HepG2 (cell line): Measurements from ENCODE around the gene C4orf46. TPM values are rescaled to one million over a fixed set of nuclear protein-coding genes. Genes with fewer than 3 reads are reported as not detected.
"Not testable (repeated sequence)": the region's sequence is repeated elsewhere in the genome, so short reads cannot be mapped to it uniquely, and the experiment has no call there.

ENCODE experiments used
- ATAC-seq: fragments of 200-7000 bp; cut with Tn5 transposase; 3 replicates; pipeline ENCODE4 v1.9.1; 2020; ENCODE audit warnings: mild to moderate bottlenecking, moderate library complexity
- BruUV-seq: library from RNA; stranded (reverse); fragments of 400-500 nt; replicated peaks from 2 replicates; lab custom pipeline; 2021; lab: Mats Ljungman, UMichigan
- CTCF ChIA-PET: fragments of 300-600 bp; formaldehyde crosslinking; extraction: SDS; loops from one replicate; lab custom pipeline; 2021; ENCODE audit warnings: low total read pairs, inconsistent platforms, low intra/inter-chr PET ratio; lab: Yijun Ruan, JAX
- POLR2A ChIA-PET: fragments of 350-600 bp; sonication (Branson Sonifier 250); formaldehyde crosslinking; loops from one replicate; lab custom pipeline; 2020; ENCODE audit warnings: antibody characterized with exemption, inconsistent platforms; lab: Yijun Ruan, JAX
- DNase-seq: peaks from one replicate; pipeline ENCODE4 v3.0.0-alpha.2; 2015; ENCODE audit warnings: low spot score
- FAIRE-seq: peaks from 3 replicates; lab custom pipeline; 2011; peaks lifted over from hg19 to GRCh38; lab: Jason Lieb, UNC
- H2AFZ ChIP-seq: one replicate; pipeline ENCODE4 v1.6.1; 2011; ENCODE audit warnings: low read length, inconsistent platforms
- H3K27ac ChIP-seq: fragments of 300-600 bp; 3 replicates; pipeline ENCODE4 v1.8.0; 2011; ENCODE audit warnings: mixed run types, mild to moderate bottlenecking, mixed read lengths, low read length, inconsistent platforms; ENCODE audit not compliant: insufficient read depth; ENCODE audit errors: extremely low read length
- H3K27me3 ChIP-seq, 2 experiments: fragments of 200-600 bp in 1 of 2; 2 replicates in 1 of 2; 3 replicates in 1 of 2; pipeline versions ENCODE4 v1.6.0 to v1.8.0; 2011; ENCODE audit warnings: low read length in 2 of 2, mild to moderate bottlenecking in 2 of 2, moderate library complexity in 2 of 2, inconsistent platforms in 1 of 2; ENCODE audit not compliant: insufficient read depth in 2 of 2, control insufficient read depth in 1 of 2
- H3K36me3 ChIP-seq, 2 experiments: fragments of 200-600 bp in 1 of 2; replicated peaks in 1 of 2; 2 replicates in 1 of 2; 3 replicates in 1 of 2; pipeline versions ENCODE4 v1.5.1 to v1.8.0; 2011; ENCODE audit warnings: low read length in 2 of 2, inconsistent platforms in 1 of 2; ENCODE audit not compliant: insufficient read depth in 2 of 2, control insufficient read depth in 1 of 2
- H3K4me1 ChIP-seq: 2 replicates; pipeline ENCODE4 v1.5.1; 2012; ENCODE audit warnings: low read length, inconsistent platforms; ENCODE audit not compliant: insufficient read depth
- H3K4me2 ChIP-seq: 2 replicates; pipeline ENCODE4 v1.6.0; 2011; ENCODE audit warnings: low read depth, low read length, inconsistent platforms
- H3K4me3 ChIP-seq, 3 experiments: fragments of 200-600 bp in 1 of 3; sonication (generic), shearing (Covaris generic) in 1 of 3; replicated peaks in 1 of 3; 2 replicates each; pipeline ENCODE4 v1.5.1; 2011 to 2016; ENCODE audit warnings: low read length in 3 of 3, inconsistent platforms in 2 of 3, low read depth in 2 of 3, mild to moderate bottlenecking in 2 of 3, control low read depth in 1 of 3, mixed read lengths in 1 of 3; ENCODE audit not compliant: insufficient read depth in 1 of 3
- H3K79me2 ChIP-seq: one replicate; pipeline ENCODE4 v1.6.1; 2011; ENCODE audit warnings: low read length, inconsistent platforms; ENCODE audit not compliant: insufficient read depth
- H3K9ac ChIP-seq: 2 replicates; pipeline ENCODE4 v1.6.0; 2011; ENCODE audit warnings: mild to moderate bottlenecking, low read depth, low read length, inconsistent platforms; ENCODE audit not compliant: insufficient read depth
- H3K9me3 ChIP-seq: 2 replicates; pipeline ENCODE4 v1.5.1; 2012; ENCODE audit warnings: mild to moderate bottlenecking, low read length
- H4K20me1 ChIP-seq: 2 replicates; pipeline ENCODE4 v1.6.0; 2011; ENCODE audit warnings: inconsistent platforms, mild to moderate bottlenecking, low read length, moderate library complexity; ENCODE audit not compliant: insufficient read depth
- MED1 ChIP-seq: sonication (generic); formaldehyde crosslinking; IDR thresholded peaks from 2 replicates; pipeline ENCODE4 v1.4.0; 2020; ENCODE audit warnings: missing genetic modification reagents
- POLR2AphosphoS2 ChIP-seq: IDR thresholded peaks from 2 replicates; pipeline ENCODE4 v1.6.1; 2011; ENCODE audit warnings: low read depth, low read length, improper control_type of control experiment
- RAD21 ChIP-seq: fragments of 450-650 bp; formaldehyde crosslinking; IDR thresholded peaks from 2 replicates; pipeline ENCODE4 v1.5.0; 2020; ENCODE audit warnings: mild to moderate bottlenecking
- SOX13 ChIP-seq, 3 experiments: fragments of 450-650 bp in 1 of 3; sonication (generic) in 1 of 3; formaldehyde crosslinking in 1 of 3; IDR thresholded peaks in 2 of 3; conservative IDR thresholded peaks in 1 of 3; 2 replicates each; pipeline versions ENCODE4 v1.5.0 to v1.6.1; 2016 to 2020; ENCODE audit warnings: antibody characterized with exemption in 1 of 3, mild to moderate bottlenecking in 1 of 3, missing compliant biosample characterization in 1 of 3, missing genetic modification reagents in 1 of 3, moderate library complexity in 1 of 3
- YY1 ChIP-seq: IDR thresholded peaks from 2 replicates; pipeline ENCODE4 v1.6.1; 2011; ENCODE audit warnings: low read length, low read depth, moderate library complexity, mild to moderate bottlenecking; ENCODE audit not compliant: insufficient read depth, insufficient replicate concordance
- ZFP90 ChIP-seq: sonication (generic); formaldehyde crosslinking; IDR thresholded peaks from 2 replicates; pipeline ENCODE4 v1.8.0; 2022; ENCODE audit warnings: missing genetic modification reagents, mild to moderate bottlenecking, inconsistent platforms, borderline replicate concordance
- ZNF343 ChIP-seq: sonication (generic); formaldehyde crosslinking; IDR thresholded peaks from 2 replicates; pipeline ENCODE4 v1.4.0; 2020; ENCODE audit warnings: mild to moderate bottlenecking, missing genetic modification reagents
- WGBS: methylation state at CpG from one replicate; pipeline ENCODE4 v1.1.6; 2017; ENCODE audit warnings: low lambda C conversion rate; 5-methylcytosine and 5-hydroxymethylcytosine counted together
- in situ Hi-C: cut with HindIII; loops from 2 replicates; pipeline ENCODE4 v1.10.0; 2017; ENCODE audit warnings: low pct_unique_long_range_greater_than_20kb; ENCODE audit not compliant: extremely low pct_ligation_motif_present
- intact Hi-C: fragments of 100-400 bp; cut with micrococcal nuclease; formaldehyde crosslinking; loops from one replicate; pipeline ENCODE4 v1.10.0; 2022; ENCODE audit not compliant: unreplicated experiment
- polyA plus RNA-seq, 8 experiments: library from polyadenylated mRNA; depleted of rRNA in 3 of 8; stranded (reverse) in 7 of 8; unstranded in 1 of 8; fragments of >200 nt; fragmentation: Illumina TruSeq in 4 of 8; extraction: Trizol in 4 of 8; gene quantifications; 2 replicates each; pipeline versions ENCODE4 v1.2.1 to v1.2.3, GENCODE V29; 2011 to 2016; ENCODE audit warnings: low read depth in 4 of 8, missing spikeins in 1 of 8, mixed read lengths in 1 of 8; ENCODE audit not compliant: insufficient read depth in 1 of 8
- total RNA-seq, 5 experiments: library from RNA; depleted of rRNA; stranded (reverse); fragments of >200 nt; fragmentation: Illumina TruSeq; extraction: Trizol; gene quantifications; 2 replicates each; pipeline ENCODE4 v1.2.3, GENCODE V29; 2016; ENCODE audit warnings: low read depth in 1 of 5
- TF ChIP-seq, protein P1 (sequence below): sonication (generic); formaldehyde crosslinking; IDR thresholded peaks from 2 replicates; pipeline ENCODE4 v1.5.1; 2020; ENCODE audit warnings: mild to moderate bottlenecking, moderate library complexity, missing genetic modification reagents
- TF ChIP-seq, protein P2 (sequence below): sonication (generic); formaldehyde crosslinking; IDR thresholded peaks from 2 replicates; pipeline ENCODE4 v1.4.0; 2020; ENCODE audit warnings: missing genetic modification reagents

The C4orf46 gene
- total and polyA plus RNA-seq, 2 of the 13 experiments (the other 11 are each of a cell fraction or from before 2014, with no cell fraction given), result 8.5 to 10.4 TPM

DNA sequence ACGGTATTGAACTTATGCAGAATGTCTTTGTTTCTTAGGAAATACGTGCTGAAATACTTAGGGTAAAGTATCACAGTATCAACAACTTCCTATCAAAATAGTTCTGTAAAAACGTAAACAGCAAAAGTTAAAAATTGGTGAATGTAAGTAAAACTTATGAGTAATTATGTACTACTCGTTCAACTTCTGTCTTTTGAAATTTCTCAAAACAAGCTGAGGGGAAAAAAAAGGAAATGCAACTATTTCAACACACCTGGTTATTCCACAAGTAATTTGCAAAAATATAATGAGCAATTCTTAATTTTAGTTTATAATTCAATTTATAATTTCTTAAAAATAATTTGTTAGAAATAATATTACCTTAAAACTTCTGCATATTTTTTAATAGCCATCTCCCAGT lies 43.2 kb upstream of the C4orf46 start (continued):
- TF ChIP-seq, protein P1, sequence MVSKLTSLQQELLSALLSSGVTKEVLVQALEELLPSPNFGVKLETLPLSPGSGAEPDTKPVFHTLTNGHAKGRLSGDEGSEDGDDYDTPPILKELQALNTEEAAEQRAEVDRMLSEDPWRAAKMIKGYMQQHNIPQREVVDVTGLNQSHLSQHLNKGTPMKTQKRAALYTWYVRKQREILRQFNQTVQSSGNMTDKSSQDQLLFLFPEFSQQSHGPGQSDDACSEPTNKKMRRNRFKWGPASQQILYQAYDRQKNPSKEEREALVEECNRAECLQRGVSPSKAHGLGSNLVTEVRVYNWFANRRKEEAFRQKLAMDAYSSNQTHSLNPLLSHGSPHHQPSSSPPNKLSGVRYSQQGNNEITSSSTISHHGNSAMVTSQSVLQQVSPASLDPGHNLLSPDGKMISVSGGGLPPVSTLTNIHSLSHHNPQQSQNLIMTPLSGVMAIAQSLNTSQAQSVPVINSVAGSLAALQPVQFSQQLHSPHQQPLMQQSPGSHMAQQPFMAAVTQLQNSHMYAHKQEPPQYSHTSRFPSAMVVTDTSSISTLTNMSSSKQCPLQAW, result no peak
- no peak for TF ChIP-seq RAD21 (CRISPR knock-in tag)
- TF ChIP-seq MED1, result no peak
- TF ChIP-seq, protein P2, sequence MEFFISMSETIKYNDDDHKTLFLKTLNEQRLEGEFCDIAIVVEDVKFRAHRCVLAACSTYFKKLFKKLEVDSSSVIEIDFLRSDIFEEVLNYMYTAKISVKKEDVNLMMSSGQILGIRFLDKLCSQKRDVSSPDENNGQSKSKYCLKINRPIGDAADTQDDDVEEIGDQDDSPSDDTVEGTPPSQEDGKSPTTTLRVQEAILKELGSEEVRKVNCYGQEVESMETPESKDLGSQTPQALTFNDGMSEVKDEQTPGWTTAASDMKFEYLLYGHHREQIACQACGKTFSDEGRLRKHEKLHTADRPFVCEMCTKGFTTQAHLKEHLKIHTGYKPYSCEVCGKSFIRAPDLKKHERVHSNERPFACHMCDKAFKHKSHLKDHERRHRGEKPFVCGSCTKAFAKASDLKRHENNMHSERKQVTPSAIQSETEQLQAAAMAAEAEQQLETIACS, result no peak
- no peak for TF ChIP-seq POLR2AphosphoS2
- no peak for TF ChIP-seq SOX13 (IDR thresholded peaks at IDR 0.05)
- no peak for TF ChIP-seq SOX13 (CRISPR knock-in tag; conservative IDR thresholded peaks at IDR 0.05 in 1 of 2, IDR thresholded peaks at IDR 0.05 in 1 of 2)
- no peak for TF ChIP-seq YY1
- no peak for TF ChIP-seq ZNF343
- TF ChIP-seq ZFP90 (CRISPR knock-in tag), result no peak

DNA sequence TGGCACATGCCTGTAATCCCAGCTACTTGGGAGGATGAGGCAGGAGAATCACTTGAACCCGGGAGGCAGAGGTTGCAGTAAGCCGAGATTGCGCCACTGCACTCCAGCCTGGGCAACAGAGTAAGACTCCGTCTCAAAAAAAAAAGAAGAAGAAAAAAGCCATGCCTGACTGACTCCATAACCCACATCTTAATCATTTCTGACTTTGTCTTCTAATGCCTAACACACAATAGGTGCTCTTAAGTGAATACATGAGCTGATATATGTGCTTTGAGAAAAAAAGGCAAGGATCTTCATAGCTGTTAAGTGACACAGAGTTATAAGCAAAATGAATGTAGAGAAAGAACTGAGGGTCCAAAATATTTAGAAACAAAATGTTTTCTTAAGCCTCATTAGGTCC lies 40.9 kb upstream of the C4orf46 start:
- H3K9ac ChIP-seq, DNase-seq, H4K20me1 ChIP-seq, BruUV-seq, H3K27ac ChIP-seq, CTCF ChIA-PET, POLR2A ChIA-PET, H3K4me1 ChIP-seq, H3K4me3 ChIP-seq, H3K9me3 ChIP-seq, H3K27me3 ChIP-seq, in situ Hi-C loops, FAIRE-seq, H2AFZ ChIP-seq, H3K79me2 ChIP-seq, H3K4me2 ChIP-seq, intact Hi-C loops, ATAC-seq: not testable (repeated sequence)
- 97% methylated on average over 4 of the region's 4 CpGs for WGBS
- H3K36me3 ChIP-seq, result peaks cover 13 to 80% of the 10 kb centered on the region in 2 experiments
